Activated CD8-positive, alpha-beta memory T cell treated with anti-CD3 and anti-CD28 coated beads, Interleukin-2, amount 50 U/mL, for 1 hour (primary cell): ENCODE measurements around the gene C5orf47.

Experiments used
- DNase-seq: peaks from one replicate; pipeline ENCODE4 v3.0.0-alpha.2; 2020; ENCODE audit errors: extremely low read depth

Gene C5orf47, protein sequence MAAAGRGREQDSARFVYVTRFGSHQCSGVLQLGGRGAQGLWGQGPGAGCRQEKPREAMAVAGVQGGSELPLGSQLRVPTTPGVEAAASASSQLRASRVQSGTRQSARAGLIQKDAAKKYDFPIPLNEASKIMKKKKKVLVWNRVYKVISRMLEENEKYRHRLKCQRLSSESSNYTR

DNA sequence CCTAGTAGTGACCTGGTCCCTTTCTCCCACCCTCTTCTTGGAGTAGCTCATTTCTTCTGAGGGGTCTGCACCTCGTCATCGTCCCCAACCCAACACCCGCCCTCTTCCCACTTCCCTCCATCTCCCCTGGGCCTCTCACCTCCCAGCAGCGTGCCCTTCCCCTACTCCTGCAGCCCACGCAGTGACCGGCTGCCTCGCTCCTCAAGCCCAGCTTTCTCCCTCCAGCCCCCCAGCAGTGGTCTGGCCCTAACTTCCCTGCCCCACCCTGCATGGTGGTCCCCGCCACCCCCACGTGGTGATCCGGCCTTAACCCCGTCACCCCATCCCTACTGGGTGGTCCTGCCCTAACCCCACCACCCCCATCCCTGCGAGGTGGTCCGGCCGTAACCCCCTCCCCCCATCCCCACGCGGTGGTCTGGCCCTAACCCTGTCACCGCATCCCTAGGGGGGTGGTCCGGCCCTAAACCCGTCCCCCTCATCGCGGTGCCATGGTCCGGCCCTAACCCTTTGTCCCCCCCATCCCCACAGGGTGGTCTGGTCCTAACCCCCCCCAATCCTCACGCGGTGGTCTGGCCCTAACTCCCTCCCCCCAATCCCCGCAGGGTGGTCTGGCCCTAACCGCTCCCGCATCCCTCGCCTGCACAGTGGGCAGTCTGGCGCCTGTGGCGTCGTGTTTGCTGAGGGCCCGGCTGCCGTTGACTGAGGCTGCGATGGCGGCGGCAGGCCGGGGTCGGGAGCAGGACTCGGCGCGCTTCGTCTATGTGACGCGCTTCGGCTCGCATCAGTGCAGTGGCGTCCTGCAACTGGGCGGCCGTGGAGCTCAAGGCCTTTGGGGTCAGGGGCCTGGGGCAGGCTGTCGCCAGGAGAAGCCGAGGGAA is at the start of gene C5orf47:
C5orf47 (plus strand) TSS at position 617 of the 878 bp plus-strand sequence; CDS start at position 711, 94 bp downstream.
- no peak for DNase-seq

DNA sequence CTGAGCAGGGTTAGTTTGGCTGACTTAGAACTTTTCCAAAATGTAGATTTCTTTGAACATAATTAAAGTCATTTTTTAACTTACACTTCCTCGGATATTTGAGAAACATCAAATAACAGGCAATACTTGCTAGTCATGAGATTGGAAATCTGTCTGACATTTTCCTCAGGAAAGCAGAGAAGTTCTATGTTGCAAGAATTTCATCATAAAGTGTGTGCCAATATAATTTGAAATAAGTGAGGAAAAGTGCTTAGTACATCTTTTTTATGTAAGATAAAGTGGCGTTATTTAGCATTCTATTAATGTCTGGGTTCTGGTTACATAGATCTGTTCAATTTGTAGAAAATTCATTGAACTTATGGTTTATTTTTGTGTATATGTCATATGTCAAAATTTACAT is 48.7 kb upstream of the C5orf47 start:
- no peak for DNase-seq

DNA sequence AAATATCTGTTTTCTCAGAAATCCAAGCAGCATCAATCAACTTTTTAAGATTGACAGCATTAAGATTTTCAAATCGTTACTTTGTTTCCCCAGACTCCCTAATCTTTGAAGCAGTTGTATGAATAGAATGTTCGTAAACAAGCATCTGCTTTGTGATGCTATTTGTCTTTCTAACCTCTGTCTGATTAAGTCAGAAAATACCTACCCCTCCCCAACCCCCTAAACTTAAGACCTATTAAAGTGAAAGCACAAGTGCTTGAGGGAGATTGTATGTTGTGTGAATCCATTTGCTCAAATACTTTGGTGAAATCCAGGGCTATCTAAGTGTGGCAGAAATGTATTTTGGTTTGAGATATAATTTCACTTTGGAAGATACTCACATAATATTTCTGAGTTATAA is 47.9 kb upstream of the C5orf47 start:
- DNase-seq = no peak

DNA sequence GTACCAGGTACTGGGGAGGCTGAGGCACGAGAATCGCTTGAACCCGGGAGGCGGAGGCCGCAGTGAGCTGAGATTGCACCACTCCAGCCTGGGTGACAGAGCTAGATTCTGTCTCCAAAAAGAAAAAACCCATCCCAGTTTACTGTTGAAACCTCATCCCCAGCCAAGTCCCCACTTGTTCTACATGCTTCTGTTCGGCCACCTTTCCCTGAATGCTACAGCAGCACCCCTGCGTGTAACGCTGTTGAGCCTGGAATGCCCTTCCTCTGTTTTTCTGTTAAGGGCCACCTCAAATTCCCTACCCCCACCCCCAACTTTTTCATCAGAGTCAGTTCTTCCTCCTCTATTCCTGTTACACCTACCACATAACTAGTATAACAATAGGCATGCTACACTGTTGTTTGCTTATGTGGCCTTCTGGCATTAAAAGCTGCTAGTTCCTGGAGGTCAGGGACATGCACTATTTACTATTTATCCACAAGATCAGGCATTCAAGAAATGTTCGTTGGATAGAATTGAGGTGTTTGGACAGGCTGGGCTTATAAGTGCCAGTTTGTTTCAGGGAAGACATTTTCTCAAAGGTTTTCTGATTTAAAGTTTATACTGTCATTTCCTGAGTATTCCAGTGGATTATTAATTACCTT is 47.1 kb upstream of the C5orf47 start:
- no peak for DNase-seq

DNA sequence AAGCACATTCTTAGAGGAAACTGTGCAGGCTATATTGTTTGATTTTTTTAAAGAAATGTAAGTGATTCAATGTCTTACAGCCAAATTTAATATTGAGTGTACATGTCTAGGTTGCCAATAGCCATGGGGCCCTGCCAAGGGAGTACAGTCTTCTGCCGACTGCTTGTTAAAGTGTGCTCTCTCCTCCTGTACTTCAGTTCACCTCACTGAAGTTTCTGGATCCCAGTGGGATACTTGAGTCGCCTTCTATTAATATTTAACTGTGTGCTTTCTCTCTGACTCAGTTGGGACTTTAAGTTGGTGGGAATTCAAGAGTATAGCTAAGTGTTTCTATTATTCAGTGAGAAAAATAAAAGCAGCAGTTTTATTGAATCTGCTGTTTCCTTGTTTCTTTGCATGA is 44.5 kb upstream of the C5orf47 start:
- no peak for DNase-seq

DNA sequence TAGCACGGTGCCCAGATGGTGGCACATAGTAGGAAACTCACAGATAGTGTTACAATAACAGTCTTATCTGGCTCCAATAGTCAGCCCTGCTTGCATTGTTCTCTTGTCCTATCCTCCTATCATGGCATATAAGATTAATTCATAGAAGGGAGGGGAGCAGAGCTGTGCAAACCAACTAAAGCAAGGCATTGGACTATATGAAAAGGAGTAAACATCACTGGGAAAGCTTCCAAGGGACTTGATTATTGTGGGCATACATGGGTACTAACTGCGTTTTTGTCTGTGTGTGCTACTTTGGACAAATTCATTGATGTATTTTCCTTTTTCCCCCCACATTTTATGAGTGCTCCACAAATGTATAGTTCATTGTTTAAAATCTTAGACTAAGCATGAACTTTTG is 43.8 kb upstream of the C5orf47 start:
- no peak for DNase-seq

DNA sequence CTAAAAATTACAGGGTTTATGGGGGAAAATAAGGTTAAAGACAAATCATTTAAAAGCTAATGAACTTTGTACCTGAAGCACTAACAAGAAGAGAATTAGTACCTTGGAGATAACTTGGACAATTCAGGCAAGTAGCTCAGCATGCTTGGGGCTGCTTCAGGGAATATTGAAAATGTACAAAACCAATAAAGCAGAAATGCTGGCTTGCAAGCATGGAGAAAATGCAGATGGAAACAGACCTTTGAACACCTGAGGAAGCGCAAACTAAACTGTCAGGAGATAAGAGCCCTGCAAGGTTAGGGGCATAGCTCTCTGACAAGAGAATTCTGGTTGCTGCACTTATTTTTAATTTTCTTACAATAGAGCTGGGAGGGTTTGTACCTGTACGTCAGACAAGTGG is 42.6 kb upstream of the C5orf47 start:
- no peak for DNase-seq

DNA sequence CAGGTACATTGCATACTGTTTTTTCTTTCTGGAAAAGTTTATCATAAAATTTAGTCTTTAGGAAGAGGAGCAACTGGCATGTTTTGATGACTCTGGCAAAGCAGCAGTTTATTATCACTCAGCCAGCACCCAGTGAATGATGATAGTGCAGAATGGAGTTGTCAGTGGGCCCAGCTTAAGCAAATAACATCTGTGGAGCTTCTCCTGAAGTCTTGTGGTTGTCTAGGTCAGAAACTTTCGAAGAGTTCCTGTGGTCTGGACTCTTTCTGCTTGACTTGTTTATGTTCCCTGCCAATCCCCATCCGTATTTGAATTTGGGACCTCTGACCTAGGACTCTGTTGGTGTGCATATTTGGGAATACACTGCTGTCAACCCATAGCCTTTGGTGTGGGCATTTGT is 38.1 kb upstream of the C5orf47 start:
- no peak for DNase-seq

DNA sequence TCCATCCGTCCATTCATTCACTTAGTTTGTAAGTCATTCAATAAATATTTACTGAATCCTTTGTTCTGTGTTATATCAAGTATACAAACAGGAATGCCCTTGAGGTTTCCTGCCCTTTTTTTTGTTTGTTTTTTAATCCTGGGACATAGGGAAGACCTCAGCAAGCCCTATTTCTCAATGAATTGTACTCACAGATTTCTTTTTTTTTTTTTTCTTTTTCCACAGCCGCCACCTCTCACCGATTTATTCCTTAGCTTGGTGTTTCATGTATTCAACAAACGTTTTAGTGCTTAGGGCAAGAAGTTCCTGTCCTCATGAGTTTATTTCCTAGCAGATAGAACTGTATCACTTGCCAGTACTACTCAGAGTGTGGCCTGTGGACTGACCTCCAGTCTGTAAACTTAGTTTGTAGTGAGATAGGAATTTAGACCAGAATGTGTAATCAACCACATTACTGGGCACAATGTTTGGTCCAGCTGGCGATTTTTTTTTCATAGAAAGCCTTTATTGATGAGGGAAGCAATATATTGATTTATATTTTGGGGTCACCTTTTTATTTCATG is 35.4 kb upstream of the C5orf47 start:
- no peak for DNase-seq

DNA sequence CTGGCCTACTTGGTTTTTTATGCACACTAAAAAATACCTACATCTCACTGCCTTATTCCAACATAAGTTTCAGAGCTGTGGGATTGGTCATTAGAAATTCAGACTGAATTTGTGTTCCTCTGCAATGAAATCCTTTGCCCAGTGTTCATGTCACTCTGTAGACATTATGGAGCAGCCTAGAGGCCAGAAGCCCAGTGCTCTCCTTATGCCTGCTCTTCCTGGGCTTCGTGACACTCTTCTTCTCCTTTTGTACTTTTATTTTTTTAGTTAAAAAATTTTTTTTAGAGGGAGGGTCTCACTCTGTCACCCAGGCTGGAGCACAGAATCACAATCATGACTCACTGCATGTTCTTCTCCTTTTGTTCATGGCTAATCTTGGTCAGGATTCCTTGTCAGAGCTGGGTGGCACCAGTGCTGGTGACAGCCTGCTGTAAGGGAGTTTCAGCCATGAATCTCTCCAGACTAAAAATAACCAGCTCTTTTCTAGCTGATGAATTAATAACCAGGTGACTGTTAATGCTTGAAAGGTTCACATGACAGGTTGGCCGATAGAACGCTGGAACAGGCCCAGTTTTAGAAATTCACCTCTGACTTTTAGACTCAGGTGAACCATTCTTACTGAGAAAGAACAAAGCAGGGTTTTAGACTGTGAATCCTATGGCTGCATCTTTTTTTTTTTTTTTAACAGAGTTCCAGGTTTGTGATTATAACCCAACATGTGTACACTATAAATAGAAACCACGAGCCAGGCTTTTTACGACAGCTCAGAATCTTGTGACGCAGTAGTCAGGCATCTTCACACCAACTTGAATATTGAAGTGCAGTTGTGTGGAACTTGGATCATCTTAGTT is 34.1 kb upstream of the C5orf47 start:
- DNase-seq = no peak

DNA sequence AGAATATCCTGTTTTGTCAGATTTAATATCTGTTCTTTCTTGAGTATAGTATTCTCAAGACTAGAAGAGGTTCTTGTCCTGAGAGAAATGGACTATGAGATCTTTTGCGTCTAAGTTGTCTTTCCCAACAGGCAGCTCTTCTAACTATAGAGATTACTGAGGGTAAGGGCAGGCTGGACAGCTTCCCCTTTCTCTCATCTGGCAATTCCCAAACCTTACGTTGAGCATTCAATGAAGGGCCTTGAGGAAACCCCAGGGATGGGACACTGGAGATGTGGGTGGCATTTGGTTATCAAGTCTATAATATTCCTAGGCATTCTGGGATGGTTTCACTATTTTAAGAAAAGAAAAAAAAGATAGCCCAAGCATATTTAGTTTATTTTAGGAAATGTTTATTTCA is 28.0 kb upstream of the C5orf47 start:
- no peak for DNase-seq

DNA sequence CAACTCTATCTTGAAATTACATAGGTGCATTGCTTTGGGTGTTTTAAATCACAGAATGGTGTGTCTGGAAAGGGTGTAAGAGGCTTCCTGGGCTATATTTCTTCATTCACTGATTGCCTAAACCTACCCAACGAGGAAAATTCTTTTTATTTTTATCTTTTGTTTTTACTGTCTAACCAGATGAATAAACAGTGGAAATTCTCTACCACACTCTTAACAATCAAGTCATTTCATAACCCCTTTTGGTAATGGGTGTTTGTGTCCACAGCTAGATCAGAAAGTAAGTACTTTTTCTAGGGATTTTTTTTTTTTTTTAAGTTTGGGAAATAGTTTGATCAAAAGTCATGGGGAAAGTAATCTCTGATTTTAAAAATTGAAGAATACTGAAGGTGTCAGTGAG is 27.6 kb upstream of the C5orf47 start:
- no peak for DNase-seq

DNA sequence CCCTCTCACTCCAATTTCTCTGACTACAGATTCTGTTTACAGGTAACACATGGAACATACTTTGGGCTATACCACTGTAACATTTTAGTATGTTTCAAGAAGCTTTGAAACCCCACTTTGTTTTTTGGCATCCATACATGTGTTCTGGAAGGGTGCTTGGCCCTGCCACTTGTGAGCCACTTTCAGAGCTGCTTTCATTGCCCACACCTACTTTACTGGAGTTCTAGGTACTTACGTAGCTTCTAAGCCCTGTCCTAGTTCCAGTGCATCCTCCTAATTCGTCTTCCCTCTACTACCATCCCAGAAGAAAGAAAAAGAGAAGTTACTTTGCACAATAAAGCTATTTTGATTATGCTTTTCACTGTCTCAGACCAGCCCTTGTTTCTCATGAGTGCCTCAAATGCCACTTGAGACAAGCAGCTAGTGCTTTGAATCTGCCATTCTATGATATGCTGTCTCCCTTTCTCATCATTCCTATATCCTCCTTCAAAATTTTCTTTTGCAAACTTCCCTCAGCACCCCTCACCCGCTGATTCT is 26.5 kb upstream of the C5orf47 start:
- DNase-seq = no peak

DNA sequence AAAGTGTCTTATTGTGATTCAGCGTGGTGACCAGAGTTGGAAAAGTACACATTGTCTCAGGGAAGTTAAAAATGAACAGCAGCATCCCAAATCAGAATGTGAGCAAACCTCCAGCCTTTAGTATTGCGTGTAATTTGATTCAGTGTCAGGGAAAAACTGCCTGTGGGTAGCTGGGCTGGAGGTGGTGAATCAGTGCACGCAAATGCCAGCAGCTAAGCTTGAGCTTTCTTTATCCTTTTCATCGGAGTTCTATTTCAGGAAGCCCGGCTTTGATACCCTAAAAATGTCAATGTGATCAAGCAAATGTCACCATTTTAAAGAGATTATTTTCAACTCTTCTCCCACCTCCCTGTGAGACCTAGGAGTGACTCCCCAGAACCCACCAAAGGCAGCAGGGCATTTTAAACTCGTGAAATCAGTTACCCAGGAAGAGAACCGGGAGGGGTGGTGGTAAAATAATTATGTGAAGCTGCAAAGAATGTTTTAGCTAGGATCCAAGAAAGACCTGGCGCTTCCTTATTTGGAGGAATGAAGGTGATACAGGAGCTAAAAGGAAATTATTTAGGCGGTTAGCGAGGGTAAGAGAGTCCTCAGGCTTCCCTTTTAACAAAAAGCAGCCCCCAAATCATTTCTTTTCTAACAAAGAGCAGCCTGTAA is 25.7 kb upstream of the C5orf47 start:
- DNase-seq = no peak

DNA sequence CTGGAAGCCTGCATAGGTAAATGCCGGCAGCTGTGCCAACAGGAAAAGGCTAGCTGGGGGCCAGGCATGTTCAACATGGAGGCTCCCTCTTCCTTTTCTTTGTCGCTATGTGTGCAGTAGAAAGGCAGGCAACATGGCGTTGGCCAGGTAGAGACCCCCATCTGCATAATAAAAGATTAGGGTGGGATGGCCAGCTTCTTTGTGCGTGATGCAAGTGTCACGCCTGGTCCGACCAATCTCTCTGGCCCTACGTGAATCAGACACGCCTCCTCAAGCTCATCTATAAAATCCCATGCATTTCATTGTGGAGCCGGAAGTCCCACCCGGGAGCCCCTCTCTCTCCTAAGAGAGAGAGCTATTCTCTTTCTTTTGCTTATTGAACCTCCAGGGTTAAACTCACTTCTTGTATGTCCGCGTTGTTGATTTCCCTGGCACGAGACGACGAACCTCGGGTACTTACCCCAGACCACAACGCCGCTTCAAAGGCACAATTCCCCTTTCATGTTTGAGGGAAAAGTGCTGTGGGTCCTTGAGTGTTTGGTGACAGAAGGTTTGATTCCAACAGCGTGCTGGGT is 25.0 kb upstream of the C5orf47 start:
- DNase-seq = no peak

DNA sequence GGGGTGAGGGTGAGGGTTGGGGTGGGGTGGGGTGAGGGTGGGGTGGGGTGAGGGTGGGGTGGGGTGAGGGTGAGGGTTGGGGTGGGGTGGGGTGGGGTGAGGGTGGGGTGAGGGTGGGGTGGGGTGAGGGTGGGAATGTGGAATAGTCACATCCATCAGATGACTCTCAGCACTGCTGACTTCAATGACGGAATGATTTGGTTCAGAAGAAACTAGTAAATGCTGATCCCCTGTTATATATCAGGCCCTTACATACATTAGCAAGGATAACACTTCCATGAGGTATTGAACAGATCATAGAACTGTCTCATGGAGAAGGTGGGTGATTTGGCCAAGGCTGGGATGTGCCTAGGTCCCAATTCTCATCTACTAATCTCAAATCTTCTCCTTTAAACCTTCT is 24.5 kb upstream of the C5orf47 start:
- no peak for DNase-seq

DNA sequence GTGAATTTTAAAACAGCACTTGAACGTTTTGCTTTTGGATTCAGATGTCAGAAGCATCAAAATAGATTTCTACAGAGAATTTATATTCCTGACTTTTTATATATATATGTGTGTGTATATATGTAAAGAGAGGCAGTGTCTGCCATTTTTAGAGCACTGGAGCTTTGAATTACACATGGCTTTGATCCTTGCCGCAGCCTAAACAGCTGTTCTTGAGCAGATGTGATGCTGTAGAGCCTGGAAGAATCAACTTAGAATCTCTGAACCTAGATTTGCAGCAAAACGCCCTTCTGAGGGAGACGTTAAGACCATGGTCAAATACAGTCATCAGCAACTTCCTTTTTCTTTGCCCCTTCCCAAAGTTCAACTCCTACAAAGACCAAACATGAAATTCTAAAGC is 21.7 kb upstream of the C5orf47 start:
- DNase-seq = no peak

DNA sequence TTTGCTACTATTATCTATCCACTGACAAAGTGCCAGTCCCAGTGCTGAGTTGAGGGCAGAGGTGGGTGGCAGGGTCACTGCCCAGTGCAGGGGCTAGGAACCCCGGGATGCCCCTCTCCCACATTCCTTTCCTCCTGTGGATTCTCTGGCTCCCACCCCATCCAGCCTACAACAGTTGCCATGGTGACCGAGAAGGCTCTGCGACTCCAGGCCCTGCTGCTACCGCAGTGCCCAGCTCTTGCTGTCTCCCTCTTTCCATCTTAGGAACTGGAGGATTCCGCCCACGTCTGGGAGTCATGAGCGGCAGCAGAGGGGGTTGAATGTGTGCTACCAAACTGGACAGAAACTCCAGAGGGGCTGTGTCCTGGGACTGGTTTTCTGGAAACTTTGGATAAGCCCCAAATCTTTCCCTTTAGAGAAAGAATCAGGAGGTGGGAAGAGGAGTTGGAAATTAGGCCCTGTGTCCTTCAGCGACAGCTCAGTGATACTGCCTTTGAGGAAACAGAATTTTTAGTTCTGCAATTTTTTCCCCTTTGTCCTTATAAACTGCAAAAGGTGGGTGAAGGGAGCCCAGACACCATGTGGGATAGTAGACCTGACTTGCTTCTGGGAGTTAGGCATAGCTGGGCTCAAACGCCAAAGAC is 20.7 kb upstream of the C5orf47 start:
- no peak for DNase-seq

DNA sequence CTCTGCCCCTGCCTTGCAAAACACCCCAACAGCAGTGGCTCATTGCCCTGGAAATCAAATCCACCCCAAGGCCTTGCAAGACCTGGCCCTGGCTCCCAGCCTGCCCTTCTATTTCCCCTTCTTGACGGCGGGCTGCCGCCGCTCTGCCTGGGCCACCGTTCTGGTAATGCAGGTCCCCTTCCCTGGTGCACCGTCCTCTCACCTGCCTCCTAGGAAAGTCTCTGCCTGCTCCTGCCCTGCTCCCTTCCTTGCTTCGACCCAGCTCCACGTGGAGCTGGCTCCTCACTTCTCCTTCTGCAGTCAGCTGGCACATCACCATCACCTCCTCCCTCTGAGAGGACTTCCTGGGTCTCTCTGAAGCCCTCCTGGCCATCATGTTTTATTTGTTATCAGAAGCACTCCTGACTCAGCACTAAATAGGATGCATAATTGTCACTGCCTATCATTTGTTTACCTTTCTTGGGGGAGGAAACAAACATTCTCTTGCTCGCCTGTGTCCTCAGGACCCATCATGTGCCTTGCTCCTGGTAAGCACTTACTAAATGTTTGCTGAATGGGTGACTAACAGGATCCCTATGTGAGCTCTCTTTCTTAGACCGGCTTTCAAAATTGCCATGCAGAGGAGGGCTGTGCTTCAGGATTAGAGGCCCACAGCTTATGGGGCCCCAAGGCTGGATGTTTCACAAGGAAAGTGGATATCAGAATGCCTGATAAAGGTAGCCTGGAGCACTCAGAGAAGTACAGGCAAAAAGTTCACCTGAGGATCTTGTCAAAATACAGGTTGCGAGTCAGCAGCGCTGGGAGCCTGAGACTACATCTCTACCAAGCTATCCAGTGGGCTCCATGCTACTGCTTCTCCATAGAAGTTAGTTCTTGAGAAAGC is 19.6 kb upstream of the C5orf47 start:
- no peak for DNase-seq
